Omental fat pad (tissue), 4 donors: ENCODE data around the gene SORL1. TPM values are rescaled to one million over a fixed set of nuclear protein-coding genes. Genes with fewer than 3 reads are reported as not detected.

Experiments used
- ATAC-seq: fragments of 150-250 bp; one replicate; pipeline ENCODE4 v1.9.1; 2016; ENCODE audit warnings: mild to moderate bottlenecking, moderate library complexity; ENCODE audit not compliant: low FRiP score
- DNase-seq: peaks from one replicate; pipeline ENCODE4 v3.0.0-alpha.2; 2019; ENCODE audit warnings: low spot score
- total RNA-seq, 4 donors: library from RNA; depleted of rRNA; stranded (reverse); fragments of >200 nt; gene quantifications; one replicate each; pipeline ENCODE4 v1.1.0, GENCODE V29; 2016
- TF ChIP-seq, protein P1 (sequence below), 3 donors: fragments of 450-650 bp; IDR thresholded peaks; one replicate each; pipeline ENCODE4 v1.5.1; 2016 to 2017; ENCODE audit warnings: antibody characterized with exemption in 3 of 3, mild to moderate bottlenecking in 3 of 3, moderate library complexity in 2 of 3

The SORL1 gene
- total RNA-seq, 4 donors from 2014 or later = 5.8 to 93.0 (median 11.1) TPM

DNA sequence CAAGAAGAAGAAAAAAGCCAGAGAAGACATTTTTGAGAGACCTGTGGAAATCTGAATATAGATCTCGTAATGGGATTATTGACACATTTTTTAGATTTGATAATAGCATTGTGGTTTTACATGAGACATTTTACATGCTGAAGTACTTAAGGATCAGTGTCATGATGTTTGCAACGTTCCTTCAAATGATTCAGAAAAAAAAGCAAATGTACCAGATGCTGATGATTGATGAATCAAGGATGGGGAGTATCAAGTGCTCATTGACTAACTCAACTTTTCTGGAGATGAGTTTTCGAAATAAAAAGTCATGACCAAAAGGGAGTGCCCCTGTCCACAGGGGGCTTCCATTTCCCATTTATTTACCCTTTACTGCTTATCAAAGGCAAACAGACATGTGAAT, 207.7 kb downstream of the SORL1 start:
- TF ChIP-seq, protein P1, sequence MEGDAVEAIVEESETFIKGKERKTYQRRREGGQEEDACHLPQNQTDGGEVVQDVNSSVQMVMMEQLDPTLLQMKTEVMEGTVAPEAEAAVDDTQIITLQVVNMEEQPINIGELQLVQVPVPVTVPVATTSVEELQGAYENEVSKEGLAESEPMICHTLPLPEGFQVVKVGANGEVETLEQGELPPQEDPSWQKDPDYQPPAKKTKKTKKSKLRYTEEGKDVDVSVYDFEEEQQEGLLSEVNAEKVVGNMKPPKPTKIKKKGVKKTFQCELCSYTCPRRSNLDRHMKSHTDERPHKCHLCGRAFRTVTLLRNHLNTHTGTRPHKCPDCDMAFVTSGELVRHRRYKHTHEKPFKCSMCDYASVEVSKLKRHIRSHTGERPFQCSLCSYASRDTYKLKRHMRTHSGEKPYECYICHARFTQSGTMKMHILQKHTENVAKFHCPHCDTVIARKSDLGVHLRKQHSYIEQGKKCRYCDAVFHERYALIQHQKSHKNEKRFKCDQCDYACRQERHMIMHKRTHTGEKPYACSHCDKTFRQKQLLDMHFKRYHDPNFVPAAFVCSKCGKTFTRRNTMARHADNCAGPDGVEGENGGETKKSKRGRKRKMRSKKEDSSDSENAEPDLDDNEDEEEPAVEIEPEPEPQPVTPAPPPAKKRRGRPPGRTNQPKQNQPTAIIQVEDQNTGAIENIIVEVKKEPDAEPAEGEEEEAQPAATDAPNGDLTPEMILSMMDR (IDR thresholded peaks at IDR 0.05) = no peak

GRCh38 chr11:121661880-121662486, 209.9 kb downstream of the SORL1 start:
- no peak for ATAC-seq
- no peak for DNase-seq
- TF ChIP-seq, protein P1 (IDR thresholded peaks at IDR 0.05) = no peak

More for the DNA sequence above, 207.7 kb downstream of the SORL1 start:
- ATAC-seq = no peak
- no peak for DNase-seq

DNA sequence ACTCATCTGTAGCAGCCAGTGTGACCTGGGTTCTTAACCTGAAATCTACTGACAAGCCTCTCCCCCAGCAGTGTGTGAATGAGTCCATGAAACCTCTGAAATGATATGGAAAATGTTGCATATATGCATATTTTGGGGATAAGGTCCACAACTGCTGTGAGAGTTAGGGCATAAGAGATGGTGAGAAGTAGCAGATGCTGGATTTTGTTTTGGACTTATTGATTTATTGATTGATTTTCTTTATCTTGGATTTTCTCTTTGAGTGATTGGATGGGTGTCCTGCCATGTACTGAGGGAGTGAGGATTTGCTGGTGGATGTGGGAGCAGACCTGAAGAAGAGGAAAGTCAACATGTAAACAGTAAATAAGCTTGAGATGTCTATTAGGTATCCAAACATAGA, 212.0 kb downstream of the SORL1 start:
- DNase-seq (no peak), ATAC-seq (no peak)
- TF ChIP-seq, protein P1 (IDR thresholded peaks at IDR 0.05) = no peak

- ATAC-seq = no peak
- TF ChIP-seq, protein P1 (IDR thresholded peaks at IDR 0.05) = no peak
- DNase-seq = no peak
These were observed 213.2 kb downstream of the SORL1 start for GRCh38 chr11:121665206-121665838.

GRCh38 chr11:121667836-121668235, 215.7 kb downstream of the SORL1 start:
- TF ChIP-seq, protein P1 (IDR thresholded peaks at IDR 0.05) = no peak
- ATAC-seq (no peak), DNase-seq (no peak)

DNA sequence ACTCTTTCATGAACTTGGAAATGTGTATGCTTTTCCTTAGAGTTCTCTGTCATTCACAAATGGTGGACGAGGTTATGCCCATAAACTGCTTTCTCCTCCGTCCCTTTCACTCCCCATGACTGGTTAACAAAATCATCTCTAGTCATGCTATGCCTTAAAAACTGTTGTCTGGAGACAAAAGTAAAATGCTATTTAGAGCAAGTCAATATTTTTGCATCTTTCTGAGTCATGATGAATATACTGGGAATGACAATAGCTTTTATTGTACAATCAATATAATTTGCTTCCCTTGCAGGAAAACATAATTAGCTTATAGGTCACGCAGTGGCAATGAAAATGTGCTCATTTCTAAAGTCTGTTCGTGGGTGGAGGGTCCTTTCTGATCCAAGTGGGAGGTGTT, 217.3 kb downstream of the SORL1 start:
- TF ChIP-seq, protein P1 (IDR thresholded peaks at IDR 0.05) = no peak
- no peak for ATAC-seq
- DNase-seq = no peak

DNA sequence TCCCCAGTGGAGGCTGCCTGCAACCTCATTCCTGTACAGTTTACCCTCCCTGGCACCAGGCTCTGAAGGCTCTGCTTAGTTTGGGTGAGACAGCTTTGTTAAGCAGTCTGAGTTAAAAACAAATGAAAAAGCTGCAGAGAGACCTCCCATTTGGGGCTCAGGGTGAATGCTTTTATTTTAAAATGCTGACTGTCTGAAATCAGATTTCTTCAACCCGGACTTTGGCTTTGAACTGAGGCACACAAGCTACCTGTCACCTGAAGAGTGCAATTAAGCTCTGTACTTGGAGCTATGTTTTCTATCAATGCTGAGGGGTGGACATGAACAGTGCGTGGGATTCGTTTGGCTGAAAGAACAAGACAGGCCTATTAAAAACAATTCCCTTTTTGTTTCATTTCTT, 218.2 kb downstream of the SORL1 start:
- no peak for ATAC-seq
- TF ChIP-seq, protein P1 (IDR thresholded peaks at IDR 0.05) = no peak
- no peak for DNase-seq
